ENCODE data around the gene MT1X. TPM values are rescaled to one million over a fixed set of nuclear protein-coding genes. Genes with fewer than 3 reads are reported as not detected.

The MT1X gene
- total RNA-seq, 1 donor from 2014 or later: 2,271 TPM

- no peak for DNase-seq (ENCODE audit: low spot score)
- ATAC-seq: no peak
Measured at GRCh38 chr16:56675685-56676210, 6.5 kb upstream of the MT1X start.

GRCh38 chr16:56677474-56677873 lies 4.8 kb upstream of the MT1X start:
- ATAC-seq (no peak), DNase-seq (ENCODE audit: low spot score) (no peak)

GRCh38 chr16:56679078-56679730 lies 3.1 kb upstream of the MT1X start:
- no peak for ATAC-seq
- DNase-seq (ENCODE audit: low spot score): no peak

GRCh38 chr16:56679818-56680217 lies 2.5 kb upstream of the MT1X start:
- ATAC-seq (no peak), DNase-seq (ENCODE audit: low spot score) (no peak)

- ATAC-seq (peak; percentile 4), DNase-seq (ENCODE audit: low spot score) (no peak)
Measured at GRCh38 chr16:56682703-56683397, 580 bp downstream of the MT1X start.

GRCh38 chr16:56683424-56684172 lies 1.3 kb downstream of the MT1X start:
- no peak for DNase-seq (ENCODE audit: low spot score)
- ATAC-seq: peak; percentile 5

GRCh38 chr16:56684256-56684925 lies 2.1 kb downstream of the MT1X start:
- ATAC-seq: peak; percentile 40
- DNase-seq (ENCODE audit: low spot score): peak; percentile 82

GRCh38 chr16:56684926-56685590 lies 2.8 kb downstream of the MT1X start:
- peak; percentile 85 for DNase-seq (ENCODE audit: low spot score)
- peak; percentile 32 for ATAC-seq

GRCh38 chr16:56686758-56687157 lies 4.5 kb downstream of the MT1X start:
- DNase-seq (ENCODE audit: low spot score) (no peak), ATAC-seq (no peak)

GRCh38 chr16:56688762-56689161 lies 6.5 kb downstream of the MT1X start:
- no peak for DNase-seq (ENCODE audit: low spot score)
- no peak for ATAC-seq

GRCh38 chr16:56689171-56689570 lies 6.9 kb downstream of the MT1X start:
- no peak for DNase-seq (ENCODE audit: low spot score)
- ATAC-seq: no peak

GRCh38 chr16:56690420-56691122 lies 8.3 kb downstream of the MT1X start:
- no peak for ATAC-seq
- no peak for DNase-seq (ENCODE audit: low spot score)

- no peak for DNase-seq (ENCODE audit: low spot score)
- ATAC-seq: no peak
Measured at GRCh38 chr16:56691885-56692284, 9.6 kb downstream of the MT1X start.

GRCh38 chr16:56695246-56695645 lies 13.0 kb downstream of the MT1X start:
- no peak for ATAC-seq
- no peak for DNase-seq (ENCODE audit: low spot score)

GRCh38 chr16:56697456-56698155 lies 15.3 kb downstream of the MT1X start:
- no peak for DNase-seq (ENCODE audit: low spot score)
- no peak for ATAC-seq

GRCh38 chr16:56700195-56700594 lies 17.9 kb downstream of the MT1X start:
- ATAC-seq: no peak

GRCh38 chr16:56700631-56701030 lies 18.4 kb downstream of the MT1X start:
- no peak for DNase-seq (ENCODE audit: low spot score)
- ATAC-seq: no peak

More at GRCh38 chr16:56700195-56700594, 17.9 kb downstream of the MT1X start:
- DNase-seq (ENCODE audit: low spot score): no peak

- ATAC-seq (no peak), DNase-seq (ENCODE audit: low spot score) (no peak)
Measured at GRCh38 chr16:56701534-56701933, 19.3 kb downstream of the MT1X start.

- ATAC-seq: no peak
- DNase-seq (ENCODE audit: low spot score): no peak
Measured at GRCh38 chr16:56702836-56703235, 20.6 kb downstream of the MT1X start.

Measured in left lobe of liver (tissue), 2 donors.